Smooth muscle cell (in vitro differentiated cells): ENCODE measurements around the gene RND2. TPM values are rescaled to one million over a fixed set of nuclear protein-coding genes. Genes with fewer than 3 reads are reported as not detected.

Source experiments
- DNase-seq: peaks from one replicate; lab custom pipeline; 2025; ENCODE audit not compliant: unreplicated experiment; lab: John Stamatoyannopoulos, UW
- H2AFZ ChIP-seq: fragments of 200-600 bp; sonication (generic); 2 replicates; pipeline ENCODE4 v1.6.0; 2016; ENCODE audit warnings: antibody characterized with exemption, low read depth, mild to moderate bottlenecking
- H3F3A ChIP-seq: fragments of 200-600 bp; sonication (generic); 2 replicates; pipeline ENCODE4 v1.6.0; 2017; ENCODE audit warnings: antibody characterized with exemption, low read depth
- H3K27ac ChIP-seq: fragments of 200-600 bp; sonication (generic); 2 replicates; pipeline ENCODE4 v1.5.1; 2016; ENCODE audit warnings: low read depth, mild to moderate bottlenecking
- H3K27me3 ChIP-seq: fragments of 200-600 bp; sonication (generic); 2 replicates; pipeline ENCODE4 v1.6.1; 2016; ENCODE audit warnings: low read depth, mild to moderate bottlenecking
- H3K36me3 ChIP-seq: fragments of 200-600 bp; sonication (generic); 2 replicates; pipeline ENCODE4 v1.5.1; 2016; ENCODE audit warnings: low read depth
- H3K4me1 ChIP-seq: fragments of 200-600 bp; sonication (generic); 2 replicates; pipeline ENCODE4 v1.5.1; 2016; ENCODE audit warnings: low read depth
- H3K4me2 ChIP-seq: fragments of 200-600 bp; sonication (generic); 2 replicates; pipeline ENCODE4 v1.6.0; 2016; ENCODE audit warnings: mild to moderate bottlenecking
- H3K4me3 ChIP-seq: fragments of 200-600 bp; sonication (generic); 2 replicates; pipeline ENCODE4 v1.5.1; 2016; ENCODE audit warnings: mild to moderate bottlenecking
- H3K79me2 ChIP-seq: fragments of 200-600 bp; sonication (generic); 2 replicates; pipeline ENCODE4 v1.6.0; 2016; ENCODE audit warnings: low read depth, mild to moderate bottlenecking
- H3K9ac ChIP-seq: fragments of 200-600 bp; sonication (generic); 2 replicates; pipeline ENCODE4 v1.6.0; 2016; ENCODE audit warnings: low read depth
- H3K9me3 ChIP-seq: fragments of 200-600 bp; sonication (generic); replicated peaks from 2 replicates; pipeline ENCODE4 v1.5.1; 2016; ENCODE audit warnings: low read depth
- H4K20me1 ChIP-seq: fragments of 200-600 bp; sonication (generic); 2 replicates; pipeline ENCODE4 v1.6.0; 2016; ENCODE audit warnings: low read depth
- WGBS: methylation state at CpG from one replicate; pipeline ENCODE4 v1.1.7; 2016; ENCODE audit warnings: low lambda C conversion rate; 5-methylcytosine and 5-hydroxymethylcytosine counted together
- polyA plus RNA-seq: library from polyadenylated mRNA; unstranded; fragments of >200 nt; fragmentation: Nextera tagmentation; extraction: Ambion mirVana; gene quantifications from 2 replicates; pipeline ENCODE4 v1.2.1, GENCODE V29; 2016
- total RNA-seq: library from RNA; depleted of rRNA; stranded (reverse); fragments of >200 nt; gene quantifications from 2 replicates; pipeline ENCODE4 v1.2.3, GENCODE V29; 2014
- TF ChIP-seq, protein P1 (sequence below): fragments of 200-600 bp; sonication (generic); IDR thresholded peaks from 2 replicates; pipeline ENCODE4 v1.5.1; 2017; ENCODE audit warnings: borderline replicate concordance, mild to moderate bottlenecking, antibody characterized with exemption; ENCODE audit not compliant: insufficient read depth, poor library complexity, severe bottlenecking

The RND2 gene
- total and polyA plus RNA-seq, 2 experiments from 2014 or later: 0.27 to 1.1 TPM

DNA sequence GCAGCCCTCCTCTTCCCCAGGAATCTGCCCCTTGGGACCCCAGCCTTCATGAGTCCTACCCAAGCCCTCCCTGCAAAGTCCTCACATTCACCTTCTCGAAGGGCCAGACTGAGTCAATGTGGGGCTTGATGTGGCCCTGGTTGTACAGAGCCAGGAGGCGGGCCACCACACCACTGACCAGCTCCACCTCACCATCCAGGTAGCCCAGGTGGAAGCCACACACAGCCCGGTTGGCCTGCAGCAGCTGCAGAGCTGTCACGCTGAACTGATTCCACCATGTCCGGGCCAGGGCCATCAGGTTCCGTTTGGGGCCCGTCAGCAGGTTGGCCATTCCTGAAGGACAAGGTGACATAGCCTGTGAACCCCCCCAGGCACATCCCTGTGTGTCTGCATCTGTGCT lies 8.8 kb upstream of the RND2 start:
- H3K4me1 ChIP-seq: peaks cover 6% of the 10 kb centered on the region
- no peak for DNase-seq
- H3K4me3 ChIP-seq: no peak overlapping the region
- peaks cover 20% of the 10 kb centered on the region for H3K79me2 ChIP-seq
- no peaks in the 10 kb centered on the region for H3K36me3 ChIP-seq
- H2AFZ ChIP-seq: no peak overlapping the region
- WGBS: 95% methylated on average over 7 of the region's 7 CpGs
- H3K27ac ChIP-seq: no peak overlapping the region
- H3K27me3 ChIP-seq: no peaks in the 10 kb centered on the region
- no peak overlapping the region for H3K4me2 ChIP-seq
- H4K20me1 ChIP-seq: peaks cover 42% of the 10 kb centered on the region
- H3K9ac ChIP-seq: no peak overlapping the region
- H3K9me3 ChIP-seq: no peaks in the 10 kb centered on the region
- TF ChIP-seq, protein P1, sequence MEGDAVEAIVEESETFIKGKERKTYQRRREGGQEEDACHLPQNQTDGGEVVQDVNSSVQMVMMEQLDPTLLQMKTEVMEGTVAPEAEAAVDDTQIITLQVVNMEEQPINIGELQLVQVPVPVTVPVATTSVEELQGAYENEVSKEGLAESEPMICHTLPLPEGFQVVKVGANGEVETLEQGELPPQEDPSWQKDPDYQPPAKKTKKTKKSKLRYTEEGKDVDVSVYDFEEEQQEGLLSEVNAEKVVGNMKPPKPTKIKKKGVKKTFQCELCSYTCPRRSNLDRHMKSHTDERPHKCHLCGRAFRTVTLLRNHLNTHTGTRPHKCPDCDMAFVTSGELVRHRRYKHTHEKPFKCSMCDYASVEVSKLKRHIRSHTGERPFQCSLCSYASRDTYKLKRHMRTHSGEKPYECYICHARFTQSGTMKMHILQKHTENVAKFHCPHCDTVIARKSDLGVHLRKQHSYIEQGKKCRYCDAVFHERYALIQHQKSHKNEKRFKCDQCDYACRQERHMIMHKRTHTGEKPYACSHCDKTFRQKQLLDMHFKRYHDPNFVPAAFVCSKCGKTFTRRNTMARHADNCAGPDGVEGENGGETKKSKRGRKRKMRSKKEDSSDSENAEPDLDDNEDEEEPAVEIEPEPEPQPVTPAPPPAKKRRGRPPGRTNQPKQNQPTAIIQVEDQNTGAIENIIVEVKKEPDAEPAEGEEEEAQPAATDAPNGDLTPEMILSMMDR: no peak
- peaks cover 5% of the 10 kb centered on the region for H3F3A ChIP-seq

DNA sequence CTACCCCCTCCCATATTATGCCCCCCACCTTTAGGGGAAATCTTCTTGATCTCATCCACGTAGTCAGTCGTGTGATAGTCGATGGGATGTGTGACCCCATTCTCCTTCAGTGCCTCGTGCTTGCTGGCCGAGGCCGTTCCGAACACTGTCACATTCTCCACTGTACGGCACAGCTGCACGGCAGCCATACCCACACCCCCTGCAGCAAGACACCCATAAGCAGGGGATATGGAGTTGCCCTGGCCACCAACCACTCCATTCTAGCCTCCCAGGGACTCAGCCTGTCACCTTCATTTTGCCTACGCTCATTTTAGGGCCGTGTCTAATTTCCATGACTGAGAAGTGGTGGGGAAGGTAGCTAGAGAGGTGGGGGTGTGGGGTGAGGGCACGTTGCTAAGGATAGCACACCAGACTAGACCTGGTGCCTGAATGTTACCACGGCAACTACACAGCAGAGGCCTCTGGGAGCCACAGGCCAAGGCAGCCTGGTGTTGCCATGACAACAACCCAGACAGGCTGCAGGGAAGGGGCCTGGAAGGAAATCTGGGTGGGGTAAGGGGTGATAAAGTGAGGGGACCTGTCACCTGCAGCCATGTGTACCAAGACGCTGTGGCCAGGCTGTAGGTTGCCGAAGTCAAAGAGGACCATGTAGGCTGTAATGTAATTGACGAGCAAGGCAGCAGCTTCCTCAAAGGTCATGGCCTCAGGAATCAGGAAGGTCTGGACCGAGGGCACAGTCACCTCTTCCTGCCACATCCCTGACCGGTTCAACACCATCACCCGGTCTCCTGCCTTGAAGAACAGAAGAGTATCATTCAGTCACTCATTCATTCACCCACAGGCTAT lies 6.8 kb upstream of the RND2 start:
- no peak overlapping the region for H3K4me2 ChIP-seq
- H3K79me2 ChIP-seq: peaks cover 29% of the 10 kb centered on the region

DNA sequence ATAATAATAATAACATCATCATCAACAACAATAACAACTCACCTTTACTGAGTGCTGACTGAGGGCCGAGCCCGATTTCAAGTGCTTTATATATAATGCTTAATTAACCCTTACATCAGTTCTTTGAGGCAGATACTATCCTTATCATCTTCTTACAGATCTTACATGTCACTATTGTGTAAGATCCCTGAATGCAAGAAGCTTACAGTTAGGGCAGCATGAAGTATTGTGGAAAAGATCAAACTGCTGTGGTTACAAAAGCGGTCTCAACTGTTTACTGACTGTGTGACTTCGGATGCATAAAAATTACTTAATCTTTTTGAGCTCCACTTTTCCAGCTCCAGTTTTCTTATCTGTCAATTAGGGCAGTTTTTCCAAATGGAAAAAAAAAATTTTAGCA lies 6.1 kb upstream of the RND2 start:
- no peak overlapping the region for H3K27ac ChIP-seq
- no peak for DNase-seq
- H3K36me3 ChIP-seq: no peaks in the 10 kb centered on the region
- no peak overlapping the region for H3K4me3 ChIP-seq
- peaks cover 6% of the 10 kb centered on the region for H3K4me1 ChIP-seq
- no peak overlapping the region for H2AFZ ChIP-seq
- peaks cover 29% of the 10 kb centered on the region for H3K79me2 ChIP-seq
- no peaks in the 10 kb centered on the region for H3K9me3 ChIP-seq
- H3K9ac ChIP-seq: no peak overlapping the region
- H3K4me2 ChIP-seq: peak overlapping the region; percentile 100
- peaks cover 5% of the 10 kb centered on the region for H3F3A ChIP-seq
- TF ChIP-seq, protein P1: no peak
- whole genome bisulfite sequencing: 71% methylated on average over 4 of the region's 4 CpGs
- peaks cover 42% of the 10 kb centered on the region for H4K20me1 ChIP-seq
- H3K27me3 ChIP-seq: no peaks in the 10 kb centered on the region

More for the DNA sequence above, 6.8 kb upstream of the RND2 start:
- H3K9me3 ChIP-seq: no peaks in the 10 kb centered on the region
- TF ChIP-seq, protein P1: no peak
- H3F3A ChIP-seq: peaks cover 5% of the 10 kb centered on the region
- H3K4me3 ChIP-seq: no peak overlapping the region
- no peak overlapping the region for H3K9ac ChIP-seq
- WGBS: 87% methylated on average over 19 of the region's 19 CpGs
- H3K27ac ChIP-seq: no peak overlapping the region
- H3K27me3 ChIP-seq: no peaks in the 10 kb centered on the region
- H4K20me1 ChIP-seq: peaks cover 42% of the 10 kb centered on the region
- H2AFZ ChIP-seq: no peak overlapping the region
- H3K4me1 ChIP-seq: peaks cover 6% of the 10 kb centered on the region
- DNase-seq: no peak
- no peaks in the 10 kb centered on the region for H3K36me3 ChIP-seq
